ENCODE measurements around the gene PIGA.

GRCh38 chrX:15382813-15383212, 47.5 kb upstream of the PIGA start:
- TF ChIP-seq CTCF (IDR thresholded peaks at IDR 0.05; ENCODE audit: low read length) (no peak), EZH2phosphoT487 (IDR thresholded peaks at IDR 0.05; ENCODE audit: low read length) (no peak)
